B cell (primary cell): Measurements from ENCODE around the gene LRRC45.

ENCODE experiments used
- EZH2 ChIP-seq: IDR thresholded peaks from 2 replicates; pipeline ENCODE4 v1.6.1; 2012; ENCODE audit warnings: borderline replicate concordance, low read depth, mild to moderate bottlenecking, moderate library complexity, low read length; ENCODE audit not compliant: insufficient read depth, poor library complexity, severe bottlenecking
- TF ChIP-seq, protein P1 (sequence below): fragments of 200-600 bp; IDR thresholded peaks from one replicate; pipeline ENCODE4 v1.8.0; 2022; ENCODE audit warnings: antibody characterized with exemption, mild to moderate bottlenecking

DNA sequence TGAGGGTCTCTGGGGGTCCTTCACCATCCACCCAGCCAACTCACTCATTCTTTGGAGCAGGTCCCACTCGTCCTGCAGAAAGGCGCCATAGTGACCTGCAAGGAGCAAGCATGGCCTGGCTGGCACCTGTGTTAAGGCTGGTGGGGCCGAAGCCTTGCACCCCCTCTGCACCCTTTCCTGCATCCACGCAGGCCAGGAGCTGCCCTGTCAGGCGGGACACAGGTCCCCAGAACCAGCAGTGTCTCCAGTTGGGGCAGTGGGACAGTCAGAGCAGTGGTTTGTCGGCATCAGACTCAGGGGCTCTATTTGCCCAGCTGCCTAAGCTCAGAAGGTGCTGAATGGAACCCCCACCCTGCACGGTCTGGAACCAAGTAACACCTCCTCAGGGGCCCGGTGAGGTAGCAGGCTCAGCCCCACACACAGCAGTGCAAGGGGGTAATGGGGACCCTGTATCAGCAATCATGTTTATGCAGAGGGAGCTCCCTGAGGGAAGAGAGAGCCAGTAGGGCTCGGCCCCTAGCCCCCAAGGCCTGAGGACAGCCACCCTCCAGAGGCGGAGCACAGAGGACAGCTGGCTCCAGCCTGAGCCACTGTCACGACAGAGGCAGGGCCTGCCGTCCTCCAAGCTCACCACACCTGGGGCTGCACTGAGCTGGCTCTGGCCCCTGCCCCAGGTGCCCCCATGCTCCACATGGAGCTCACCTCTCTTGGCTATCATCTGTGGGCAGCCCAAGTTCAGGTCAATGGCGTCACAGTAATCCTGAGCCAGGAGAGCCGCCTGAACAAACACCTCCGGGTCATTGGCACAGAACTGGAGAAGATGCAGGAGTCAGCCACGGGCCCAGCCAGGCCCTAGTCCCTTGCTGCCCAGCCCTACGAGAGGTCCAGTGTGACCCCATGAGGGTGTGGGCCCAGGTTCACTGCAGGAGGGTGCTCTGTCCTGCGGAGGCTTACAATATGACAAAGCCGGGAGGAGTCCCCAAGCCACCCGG, 40.6 kb downstream of the LRRC45 start:
- no peak for TF ChIP-seq EZH2
- TF ChIP-seq, protein P1, sequence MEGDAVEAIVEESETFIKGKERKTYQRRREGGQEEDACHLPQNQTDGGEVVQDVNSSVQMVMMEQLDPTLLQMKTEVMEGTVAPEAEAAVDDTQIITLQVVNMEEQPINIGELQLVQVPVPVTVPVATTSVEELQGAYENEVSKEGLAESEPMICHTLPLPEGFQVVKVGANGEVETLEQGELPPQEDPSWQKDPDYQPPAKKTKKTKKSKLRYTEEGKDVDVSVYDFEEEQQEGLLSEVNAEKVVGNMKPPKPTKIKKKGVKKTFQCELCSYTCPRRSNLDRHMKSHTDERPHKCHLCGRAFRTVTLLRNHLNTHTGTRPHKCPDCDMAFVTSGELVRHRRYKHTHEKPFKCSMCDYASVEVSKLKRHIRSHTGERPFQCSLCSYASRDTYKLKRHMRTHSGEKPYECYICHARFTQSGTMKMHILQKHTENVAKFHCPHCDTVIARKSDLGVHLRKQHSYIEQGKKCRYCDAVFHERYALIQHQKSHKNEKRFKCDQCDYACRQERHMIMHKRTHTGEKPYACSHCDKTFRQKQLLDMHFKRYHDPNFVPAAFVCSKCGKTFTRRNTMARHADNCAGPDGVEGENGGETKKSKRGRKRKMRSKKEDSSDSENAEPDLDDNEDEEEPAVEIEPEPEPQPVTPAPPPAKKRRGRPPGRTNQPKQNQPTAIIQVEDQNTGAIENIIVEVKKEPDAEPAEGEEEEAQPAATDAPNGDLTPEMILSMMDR = no peak
